ENCODE measurements around the gene SPATA21. TPM values are rescaled to one million over a fixed set of nuclear protein-coding genes. Genes with fewer than 3 reads are reported as not detected.

Gene SPATA21
- total RNA-seq, 1 donor from 2014 or later = not detected

GRCh38 chr1:16440470-16441281, 3.5 kb upstream of the SPATA21 start, which contains the start of gene NECAP2:
NECAP2 (plus strand) TSS chr1:16440724; CDS start chr1:16440762, 38 bp downstream.
- Mint-ChIP-seq H3K36me3 (ENCODE audit: low read depth, unreplicated experiment) (peaks cover 10% of the 10 kb centered on the region), H3K9me3 (ENCODE audit: unreplicated experiment) (no peaks in the 10 kb centered on the region), H3K4me1 (ENCODE audit: low read depth, unreplicated experiment) (peaks cover 4% of the 10 kb centered on the region), H3K27me3 (ENCODE audit: low read depth, unreplicated experiment) (peaks cover 2% of the 10 kb centered on the region), H3K4me3 (ENCODE audit: unreplicated experiment) (peak within 1 kb of the TSS; percentile 97), H3K27ac (ENCODE audit: unreplicated experiment) (peak within 1 kb of the TSS; percentile 91)
- peak; percentile 70 for TF ChIP-seq CTCF (IDR thresholded peaks at IDR 0.05; ENCODE audit: insufficient read depth, low read depth, low read length)
- TF ChIP-seq EZH2 (IDR thresholded peaks at IDR 0.05; ENCODE audit: insufficient read depth, low read length) = no peak
- Histone ChIP-seq H3K79me2 (ENCODE audit: insufficient read depth, low read length) (peaks cover 48% of the 10 kb centered on the region), H3K4me2 (ENCODE audit: low read length) (peak within 1 kb of the TSS; percentile 88), H3K27ac (ENCODE audit: low read depth, low read length) (peak within 1 kb of the TSS; percentile 83), H3K9me3 (ENCODE audit: insufficient read depth, low read depth, low read length) (no peaks in the 10 kb centered on the region), H4K20me1 (ENCODE audit: insufficient read depth, low read length) (peaks cover 28% of the 10 kb centered on the region), H3K4me3 (ENCODE audit: insufficient read depth, low read depth, low read length) (peak within 1 kb of the TSS; percentile 96), H3K36me3 (ENCODE audit: insufficient read depth, low read length) (peaks cover 18% of the 10 kb centered on the region), H2AFZ (ENCODE audit: low read depth, low read length) (peak within 1 kb of the TSS; percentile 100), H3K4me1 (ENCODE audit: insufficient read depth, low read length) (no peaks in the 10 kb centered on the region), H3K27me3 (ENCODE audit: insufficient read depth, low read length) (no peaks in the 10 kb centered on the region), H3K9ac (ENCODE audit: low read length) (peak within 1 kb of the TSS; percentile 96)
- DNase-seq (ENCODE audit: low read depth) = peak; percentile 78
- FAIRE-seq = no peak

GRCh38 chr1:16440131-16440469, 2.9 kb upstream of the SPATA21 start:
- Histone ChIP-seq H3K9ac (ENCODE audit: low read length) (peak overlapping the region; percentile 96), H3K4me3 (ENCODE audit: insufficient read depth, low read depth, low read length) (peak overlapping the region; percentile 96), H3K36me3 (ENCODE audit: insufficient read depth, low read length) (peaks cover 15% of the 10 kb centered on the region), H3K79me2 (ENCODE audit: insufficient read depth, low read length) (peaks cover 43% of the 10 kb centered on the region), H3K4me2 (ENCODE audit: low read length) (peak overlapping the region; percentile 88), H3K27me3 (ENCODE audit: insufficient read depth, low read length) (no peaks in the 10 kb centered on the region), H3K9me3 (ENCODE audit: insufficient read depth, low read depth, low read length) (no peaks in the 10 kb centered on the region), H2AFZ (ENCODE audit: low read depth, low read length) (peak overlapping the region; percentile 100), H4K20me1 (ENCODE audit: insufficient read depth, low read length) (peaks cover 25% of the 10 kb centered on the region), H3K4me1 (ENCODE audit: insufficient read depth, low read length) (no peaks in the 10 kb centered on the region), H3K27ac (ENCODE audit: low read depth, low read length) (no peak overlapping the region)
- DNase-seq (ENCODE audit: low read depth) (no peak), FAIRE-seq (no peak)
- peak overlapping the region; percentile 97 for H3K4me3 Mint-ChIP-seq (ENCODE audit: unreplicated experiment)
- H3K9me3 Mint-ChIP-seq (ENCODE audit: unreplicated experiment) = no peaks in the 10 kb centered on the region
- peaks cover 4% of the 10 kb centered on the region for H3K4me1 Mint-ChIP-seq (ENCODE audit: low read depth, unreplicated experiment)
- peak overlapping the region; percentile 91 for H3K27ac Mint-ChIP-seq (ENCODE audit: unreplicated experiment)
- peaks cover 10% of the 10 kb centered on the region for H3K36me3 Mint-ChIP-seq (ENCODE audit: low read depth, unreplicated experiment)
- peaks cover 2% of the 10 kb centered on the region for H3K27me3 Mint-ChIP-seq (ENCODE audit: low read depth, unreplicated experiment)
- no peak for TF ChIP-seq CTCF (IDR thresholded peaks at IDR 0.05; ENCODE audit: insufficient read depth, low read depth, low read length)
- no peak for TF ChIP-seq EZH2 (IDR thresholded peaks at IDR 0.05; ENCODE audit: insufficient read depth, low read length)

- Histone ChIP-seq H3K4me2 (ENCODE audit: low read length) (no peak overlapping the region), H3K79me2 (ENCODE audit: insufficient read depth, low read length) (peaks cover 34% of the 10 kb centered on the region), H2AFZ (ENCODE audit: low read depth, low read length) (no peak overlapping the region), H3K27me3 (ENCODE audit: insufficient read depth, low read length) (no peaks in the 10 kb centered on the region), H3K9me3 (ENCODE audit: insufficient read depth, low read depth, low read length) (no peaks in the 10 kb centered on the region), H3K4me1 (ENCODE audit: insufficient read depth, low read length) (no peaks in the 10 kb centered on the region), H4K20me1 (ENCODE audit: insufficient read depth, low read length) (peaks cover 19% of the 10 kb centered on the region), H3K9ac (ENCODE audit: low read length) (no peak overlapping the region), H3K4me3 (ENCODE audit: insufficient read depth, low read depth, low read length) (no peak overlapping the region), H3K36me3 (ENCODE audit: insufficient read depth, low read length) (peaks cover 7% of the 10 kb centered on the region), H3K27ac (ENCODE audit: low read depth, low read length) (no peak overlapping the region)
- Mint-ChIP-seq H3K4me1 (ENCODE audit: low read depth, unreplicated experiment) (peaks cover 4% of the 10 kb centered on the region), H3K27ac (ENCODE audit: unreplicated experiment) (no peak overlapping the region), H3K4me3 (ENCODE audit: unreplicated experiment) (no peak overlapping the region), H3K36me3 (ENCODE audit: low read depth, unreplicated experiment) (peaks cover 4% of the 10 kb centered on the region), H3K9me3 (ENCODE audit: unreplicated experiment) (no peaks in the 10 kb centered on the region), H3K27me3 (ENCODE audit: low read depth, unreplicated experiment) (peaks cover 2% of the 10 kb centered on the region)
- TF ChIP-seq CTCF (IDR thresholded peaks at IDR 0.05; ENCODE audit: insufficient read depth, low read depth, low read length) = no peak
- no peak for TF ChIP-seq EZH2 (IDR thresholded peaks at IDR 0.05; ENCODE audit: insufficient read depth, low read length)
- DNase-seq (ENCODE audit: low read depth) (no peak), FAIRE-seq (no peak)
These were observed 1.7 kb upstream of the SPATA21 start for GRCh38 chr1:16438924-16439323.
